A673 (cell line): ENCODE data around the gene DUS1L. TPM values are rescaled to one million over a fixed set of nuclear protein-coding genes. Genes with fewer than 3 reads are reported as not detected.

ENCODE experiments used
- BruUV-seq: library from RNA; stranded (reverse); fragments of 400-500 nt; replicated peaks from 2 replicates; lab custom pipeline; 2021; lab: Mats Ljungman, UMichigan
- CTCF ChIA-PET: fragments of 300-600 bp; sonication (Branson Sonifier 250); formaldehyde crosslinking; loops from one replicate; lab custom pipeline; 2022; ENCODE audit warnings: antibody characterized with exemption; lab: Charles Lee
- POLR2A ChIA-PET: fragments of 300-600 bp; sonication (Branson Sonifier 250); formaldehyde crosslinking; loops from one replicate; lab custom pipeline; 2022; ENCODE audit warnings: antibody characterized with exemption; ENCODE audit not compliant: low non-redundant PET; lab: Charles Lee
- DNase-seq: peaks from one replicate; pipeline ENCODE4 v3.0.0-alpha.2; 2015; ENCODE audit warnings: low spot score
- H3K27ac ChIP-seq: fragments of 200-600 bp; sonication (generic); 2 replicates; pipeline ENCODE4 v1.5.1; 2016; ENCODE audit warnings: mixed run types, low read depth, mild to moderate bottlenecking, mixed read lengths, antibody characterized with exemption, low read length; ENCODE audit not compliant: poor library complexity, severe bottlenecking
- H3K27me3 ChIP-seq: fragments of 200-600 bp; sonication (generic); replicated peaks from 2 replicates; pipeline ENCODE4 v1.6.1; 2017; ENCODE audit warnings: mixed run types, low read depth, mild to moderate bottlenecking, mixed read lengths, antibody characterized with exemption, low read length; ENCODE audit not compliant: insufficient read depth, poor library complexity
- H3K36me3 ChIP-seq: fragments of 200-600 bp; sonication (generic); 2 replicates; pipeline ENCODE4 v1.6.1; 2016; ENCODE audit warnings: mixed run types, mild to moderate bottlenecking, mixed read lengths, antibody characterized with exemption, low read length; ENCODE audit not compliant: insufficient read depth, poor library complexity, severe bottlenecking
- H3K4me1 ChIP-seq: fragments of 200-600 bp; sonication (generic); 2 replicates; pipeline ENCODE4 v1.6.1; 2017; ENCODE audit warnings: mixed run types, mild to moderate bottlenecking, mixed read lengths, antibody characterized with exemption, low read length; ENCODE audit not compliant: insufficient read depth, poor library complexity, severe bottlenecking
- H3K4me3 ChIP-seq: fragments of 200-600 bp; sonication (generic); 2 replicates; pipeline ENCODE4 v1.5.1; 2016; ENCODE audit warnings: low read depth, mixed run types, mild to moderate bottlenecking, mixed read lengths, low read length; ENCODE audit not compliant: poor library complexity, severe bottlenecking
- H3K9me3 ChIP-seq: fragments of 200-600 bp; sonication (generic); 2 replicates; pipeline ENCODE4 v1.6.1; 2016; ENCODE audit warnings: mixed run types, low read depth, mild to moderate bottlenecking, mixed read lengths, antibody characterized with exemption, low read length; ENCODE audit not compliant: poor library complexity, severe bottlenecking
- EZH2 ChIP-seq: fragments of 200-600 bp; sonication (generic); IDR thresholded peaks from 2 replicates; pipeline ENCODE4 v1.6.1; 2017; ENCODE audit warnings: borderline replicate concordance, low read depth, mild to moderate bottlenecking, mixed read lengths, antibody characterized with exemption, low read length; ENCODE audit not compliant: poor library complexity, severe bottlenecking
- intact Hi-C: fragments of 100-400 bp; cut with micrococcal nuclease; formaldehyde crosslinking; loops from one replicate; pipeline ENCODE4 v1.10.0; 2022; ENCODE audit not compliant: unreplicated experiment
- total RNA-seq: library from RNA; stranded (reverse); gene quantifications from 2 replicates; pipeline ENCODE4 v1.2.3, GENCODE V29; 2021
- TF ChIP-seq, protein P1 (sequence below): fragments of 300-800, 200-600 bp; sonication (generic); conservative IDR thresholded peaks from 2 replicates; pipeline ENCODE4 v1.5.1; 2017; ENCODE audit warnings: low read depth, mild to moderate bottlenecking, antibody characterized with exemption, low read length, moderate library complexity, mixed read lengths

DUS1L gene
- total RNA-seq, 1 experiment from 2014 or later, result 143 TPM

- CTCF ChIA-PET, result no interaction called here
- BruUV-seq, result no TSS peak
- POLR2A ChIA-PET, result no interaction called here
- Histone ChIP-seq H3K36me3 (peaks cover 96% of the 10 kb centered on the region), H3K9me3 (no peaks in the 10 kb centered on the region), H3K4me3 (no peak overlapping the region), H3K4me1 (no peaks in the 10 kb centered on the region), H3K27ac (no peak overlapping the region), H3K27me3 (no peaks in the 10 kb centered on the region)
- TF ChIP-seq EZH2, result no peak
- TF ChIP-seq, protein P1, sequence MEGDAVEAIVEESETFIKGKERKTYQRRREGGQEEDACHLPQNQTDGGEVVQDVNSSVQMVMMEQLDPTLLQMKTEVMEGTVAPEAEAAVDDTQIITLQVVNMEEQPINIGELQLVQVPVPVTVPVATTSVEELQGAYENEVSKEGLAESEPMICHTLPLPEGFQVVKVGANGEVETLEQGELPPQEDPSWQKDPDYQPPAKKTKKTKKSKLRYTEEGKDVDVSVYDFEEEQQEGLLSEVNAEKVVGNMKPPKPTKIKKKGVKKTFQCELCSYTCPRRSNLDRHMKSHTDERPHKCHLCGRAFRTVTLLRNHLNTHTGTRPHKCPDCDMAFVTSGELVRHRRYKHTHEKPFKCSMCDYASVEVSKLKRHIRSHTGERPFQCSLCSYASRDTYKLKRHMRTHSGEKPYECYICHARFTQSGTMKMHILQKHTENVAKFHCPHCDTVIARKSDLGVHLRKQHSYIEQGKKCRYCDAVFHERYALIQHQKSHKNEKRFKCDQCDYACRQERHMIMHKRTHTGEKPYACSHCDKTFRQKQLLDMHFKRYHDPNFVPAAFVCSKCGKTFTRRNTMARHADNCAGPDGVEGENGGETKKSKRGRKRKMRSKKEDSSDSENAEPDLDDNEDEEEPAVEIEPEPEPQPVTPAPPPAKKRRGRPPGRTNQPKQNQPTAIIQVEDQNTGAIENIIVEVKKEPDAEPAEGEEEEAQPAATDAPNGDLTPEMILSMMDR, result no peak
- intact Hi-C loops, result no loop called here
- no peak for DNase-seq
These were observed 24.3 kb upstream of the DUS1L start for GRCh38 chr17:82089723-82090548.

DNA sequence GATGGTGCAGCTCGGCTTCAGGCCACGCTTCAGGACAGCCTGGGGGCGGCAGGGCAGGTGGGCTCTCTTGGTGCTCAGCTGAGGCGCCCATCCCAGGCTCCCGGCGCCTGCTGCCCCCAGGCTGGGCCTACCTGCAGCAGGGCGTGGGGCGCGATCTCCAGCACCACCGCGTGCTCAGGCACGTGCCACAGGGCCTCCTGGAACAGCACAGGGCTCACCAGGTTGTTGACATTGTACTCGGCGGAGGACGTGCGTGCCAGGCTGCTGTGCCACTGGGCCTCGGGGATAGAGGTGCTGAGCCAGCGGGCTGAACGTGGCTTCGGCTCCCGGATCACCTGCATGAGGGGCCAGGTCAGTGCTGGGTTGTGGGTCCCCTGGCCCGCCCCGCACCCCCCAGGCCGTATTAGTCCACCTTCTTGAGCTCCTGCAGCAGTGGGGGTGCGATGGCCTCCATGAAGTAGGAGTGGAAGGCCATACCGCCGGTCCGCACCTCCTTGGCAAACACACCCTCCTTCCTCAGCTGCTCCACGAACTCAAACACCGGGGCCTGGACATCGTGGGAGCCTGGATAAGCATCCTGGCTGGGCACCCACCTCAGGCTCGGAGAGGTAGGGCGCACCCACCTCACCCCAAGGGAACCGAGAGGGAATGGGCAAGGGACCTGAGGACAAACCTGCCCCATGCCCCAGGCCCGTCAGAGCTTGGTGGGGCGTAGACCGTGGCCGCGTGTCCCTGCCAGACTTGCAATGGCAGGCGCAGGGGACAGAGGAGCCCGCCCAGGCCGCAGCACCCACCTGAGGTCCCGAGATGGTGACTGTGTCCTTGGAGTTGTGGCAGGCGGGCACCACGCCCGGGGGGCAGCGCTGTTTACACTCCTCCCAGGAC is 23.5 kb upstream of the DUS1L start:
- no peak for DNase-seq
- Histone ChIP-seq H3K4me3 (no peak overlapping the region), H3K27ac (no peak overlapping the region), H3K9me3 (no peaks in the 10 kb centered on the region), H3K27me3 (no peaks in the 10 kb centered on the region), H3K36me3 (peaks cover 99% of the 10 kb centered on the region), H3K4me1 (no peaks in the 10 kb centered on the region)
- ChIA-PET POLR2A (no interaction called here), CTCF (no interaction called here)
- no peak for TF ChIP-seq EZH2
- intact Hi-C loops, result no loop called here
- no TSS peak for BruUV-seq

- TF ChIP-seq, protein P1, result no peak
- no peak for TF ChIP-seq EZH2
- Histone ChIP-seq H3K4me1 (no peaks in the 10 kb centered on the region), H3K36me3 (peaks cover 100% of the 10 kb centered on the region), H3K27me3 (no peaks in the 10 kb centered on the region), H3K4me3 (no peak overlapping the region), H3K27ac (no peak overlapping the region), H3K9me3 (no peaks in the 10 kb centered on the region)
- TSS peak; percentile 21 for BruUV-seq
- DNase-seq, result no peak
- CTCF ChIA-PET, result no interaction called here
- POLR2A ChIA-PET, result no interaction called here
- intact Hi-C loops, result no loop called here
These were observed 22.6 kb upstream of the DUS1L start for GRCh38 chr17:82087961-82088837.
